ENCODE measurements around the gene SNTG2. TPM values are rescaled to one million over a fixed set of nuclear protein-coding genes. Genes with fewer than 3 reads are reported as not detected.

Gene SNTG2
- total and polyA plus RNA-seq, 2 of the 13 experiments (the other 11 are each of a cell fraction or from before 2014, with no cell fraction given) = not detected

GRCh38 chr2:1378456-1379150 lies 428.0 kb downstream of the SNTG2 start:
- H3K4me3 ChIP-seq (replicated peaks in 1 of 3; ENCODE audit: insufficient read depth in 1 of 3, low read depth in 2 of 3, low read length in 3 of 3) = no peak overlapping the region
- no TSS peak for BruUV-seq (replicated peaks)
- no peak overlapping the region for H3K4me2 ChIP-seq (ENCODE audit: low read depth, low read length)
- FAIRE-seq (no peak), DNase-seq (ENCODE audit: low spot score) (no peak), ATAC-seq (peak; percentile 34; the same call in 2 of the 3 replicates)
- no peak overlapping the region for H3K27ac ChIP-seq (ENCODE audit: extremely low read length, insufficient read depth, low read length)
- peaks cover 12 to 51% of the 10 kb centered on the region in 2 experiments for H3K27me3 ChIP-seq (ENCODE audit: control insufficient read depth in 1 of 2, insufficient read depth in 2 of 2, low read length in 2 of 2)
- no peaks in the 10 kb centered on the region for H3K9me3 ChIP-seq (ENCODE audit: low read length)
- H4K20me1 ChIP-seq (ENCODE audit: insufficient read depth, low read length) = no peaks in the 10 kb centered on the region
- intact Hi-C loops (cut with micrococcal nuclease; ENCODE audit: unreplicated experiment) (no loop called here), in situ Hi-C loops (cut with HindIII; ENCODE audit: extremely low pct_ligation_motif_present, low pct_unique_long_range_greater_than_20kb) (no loop called here)
- H3K36me3 ChIP-seq (replicated peaks in 1 of 2; ENCODE audit: control insufficient read depth in 1 of 2, insufficient read depth in 2 of 2, low read length in 2 of 2) = no peaks in the 10 kb centered on the region
- ChIA-PET POLR2A (no interaction called here), CTCF (ENCODE audit: low intra/inter-chr PET ratio, low total read pairs) (no interaction called here)
- no peaks in the 10 kb centered on the region for H3K79me2 ChIP-seq (ENCODE audit: insufficient read depth, low read length)
- H3K9ac ChIP-seq (ENCODE audit: insufficient read depth, low read depth, low read length) = no peak overlapping the region
- TF ChIP-seq ZNF382 (CRISPR knock-in tag; IDR thresholded peaks at IDR 0.05; ENCODE audit: borderline replicate concordance) = no peak
- TF ChIP-seq ZNF431 (CRISPR knock-in tag; IDR thresholded peaks at IDR 0.05; ENCODE audit: borderline replicate concordance, low read depth) = no peak
- TF ChIP-seq SRF (IDR thresholded peaks at IDR 0.05; ENCODE audit: low read depth, low read length) = no peak
- no peak for TF ChIP-seq THAP8 (CRISPR knock-in tag; IDR thresholded peaks at IDR 0.05; ENCODE audit: borderline replicate concordance)
- TF ChIP-seq ATM (IDR thresholded peaks at IDR 0.05; ENCODE audit: borderline replicate concordance) = no peak
- no peak for TF ChIP-seq TOPORS (CRISPR knock-in tag; IDR thresholded peaks at IDR 0.05)
- no peak for TF ChIP-seq TP53 (CRISPR knock-in tag; conservative IDR thresholded peaks at IDR 0.05)
- 22% methylated on average over 13 of the region's 17 CpGs for WGBS (ENCODE audit: low lambda C conversion rate)
- no peaks in the 10 kb centered on the region for H3K4me1 ChIP-seq (ENCODE audit: insufficient read depth, low read length)
- H2AFZ ChIP-seq (ENCODE audit: low read length) = no peak overlapping the region

- H2AFZ ChIP-seq (ENCODE audit: low read length) = no peak overlapping the region
- H4K20me1 ChIP-seq (ENCODE audit: insufficient read depth, low read length) = no peaks in the 10 kb centered on the region
- DNase-seq (ENCODE audit: low spot score) (no peak), FAIRE-seq (no peak), ATAC-seq (no peak)
- H3K4me1 ChIP-seq (ENCODE audit: insufficient read depth, low read length) = no peaks in the 10 kb centered on the region
- ChIA-PET CTCF (ENCODE audit: low intra/inter-chr PET ratio, low total read pairs) (no interaction called here), POLR2A (no interaction called here)
- H3K79me2 ChIP-seq (ENCODE audit: insufficient read depth, low read length) = no peaks in the 10 kb centered on the region
- TF ChIP-seq KDM4B (CRISPR knock-in tag; IDR thresholded peaks at IDR 0.05) (no peak), SSRP1 (CRISPR knock-in tag; IDR thresholded peaks at IDR 0.05) (no peak), MAX (IDR thresholded peaks at IDR 0.05) (no peak), MYPOP (CRISPR knock-in tag; IDR thresholded peaks at IDR 0.05) (no peak), ZNF484 (CRISPR knock-in tag; IDR thresholded peaks at IDR 0.05; ENCODE audit: borderline replicate concordance, low read depth) (no peak), HOMEZ (CRISPR knock-in tag; IDR thresholded peaks at IDR 0.05; ENCODE audit: low read depth) (no peak), MATR3 (CRISPR knock-in tag; IDR thresholded peaks at IDR 0.05) (no peak), ZNF619 (CRISPR knock-in tag; IDR thresholded peaks at IDR 0.05) (no peak)
- H3K4me2 ChIP-seq (ENCODE audit: low read depth, low read length) = no peak overlapping the region
- H3K27me3 ChIP-seq (ENCODE audit: control insufficient read depth in 1 of 2, insufficient read depth in 2 of 2, low read length in 2 of 2) = peaks cover 8 to 25% of the 10 kb centered on the region in 2 experiments
- no peak overlapping the region for H3K27ac ChIP-seq (ENCODE audit: extremely low read length, insufficient read depth, low read length)
- H3K4me3 ChIP-seq (replicated peaks in 1 of 3; ENCODE audit: insufficient read depth in 1 of 3, low read depth in 2 of 3, low read length in 3 of 3) = no peak overlapping the region
- in situ Hi-C loops (cut with HindIII; ENCODE audit: extremely low pct_ligation_motif_present, low pct_unique_long_range_greater_than_20kb) (no loop called here), intact Hi-C loops (cut with micrococcal nuclease; ENCODE audit: unreplicated experiment) (no loop called here)
- no peak overlapping the region for H3K9ac ChIP-seq (ENCODE audit: insufficient read depth, low read depth, low read length)
- no TSS peak for BruUV-seq (replicated peaks)
- H3K36me3 ChIP-seq (replicated peaks in 1 of 2; ENCODE audit: control insufficient read depth in 1 of 2, insufficient read depth in 2 of 2, low read length in 2 of 2) = no peaks in the 10 kb centered on the region
- WGBS (ENCODE audit: low lambda C conversion rate) = 14% methylated on average over 3 of the region's 3 CpGs
- H3K9me3 ChIP-seq (ENCODE audit: low read length) = no peaks in the 10 kb centered on the region
Observed at GRCh38 chr2:1381644-1382043, 431.0 kb downstream of the SNTG2 start.
